Natural killer cell (primary cell): ENCODE results near the gene ESYT2. TPM values are rescaled to one million over a fixed set of nuclear protein-coding genes. Genes with fewer than 3 reads are reported as not detected.
A peak's percentile ranks its signal among the peaks of the same experiment; 100 is the strongest.

Experiments used
- ATAC-seq, 3 donors: fragments of 150-1000 bp in 2 of 3; fragments of 200-7000 bp in 1 of 3; cut with Tn5 transposase; 1 replicate in 1 of 3; 2 replicates in 2 of 3; pipeline ENCODE4 v1.10.0; 2021; ENCODE audit warnings: mild to moderate bottlenecking in 2 of 3, moderate library complexity in 2 of 3
- DNase-seq, 2 donors: peaks; one replicate each; pipeline versions ENCODE4 v3.0.0 to v3.0.0-alpha.2; 2013 to 2021; ENCODE audit warnings: mixed read lengths in 1 of 2
- H3K27ac ChIP-seq: one replicate; pipeline ENCODE4 v1.5.1; 2013; ENCODE audit warnings: mild to moderate bottlenecking, low read length
- H3K27me3 ChIP-seq: one replicate; pipeline ENCODE4 v1.6.1; 2013; ENCODE audit warnings: low read length; ENCODE audit not compliant: control insufficient read depth, insufficient read depth
- H3K36me3 ChIP-seq: one replicate; pipeline ENCODE4 v1.6.1; 2013; ENCODE audit warnings: low read length; ENCODE audit not compliant: control insufficient read depth, insufficient read depth
- H3K4me1 ChIP-seq: one replicate; pipeline ENCODE4 v1.6.1; 2013; ENCODE audit warnings: low read length; ENCODE audit not compliant: control insufficient read depth, insufficient read depth
- H3K4me3 ChIP-seq: one replicate; pipeline ENCODE4 v1.5.1; 2013; ENCODE audit warnings: low read length
- H3K9me3 ChIP-seq: one replicate; pipeline ENCODE4 v1.6.1; 2013; ENCODE audit warnings: low read length; ENCODE audit not compliant: control insufficient read depth, insufficient read depth
- H3K27ac Mint-ChIP-seq, 2 donors: one replicate each; pipeline ENCODE4 v1.8.0; 2022; ENCODE audit warnings: mild to moderate bottlenecking in 2 of 2, mixed read lengths in 2 of 2, moderate library complexity in 1 of 2
- H3K27me3 Mint-ChIP-seq, 2 donors: one replicate each; pipeline ENCODE4 v1.8.0; 2022; ENCODE audit warnings: low read depth in 2 of 2, mixed read lengths in 2 of 2
- H3K36me3 Mint-ChIP-seq: one replicate; pipeline ENCODE4 v1.8.0; 2022; ENCODE audit warnings: mixed read lengths
- H3K4me1 Mint-ChIP-seq, 2 donors: one replicate each; pipeline ENCODE4 v1.8.0; 2022; ENCODE audit warnings: mixed read lengths in 2 of 2
- H3K4me3 Mint-ChIP-seq: one replicate; pipeline ENCODE4 v1.8.0; 2022; ENCODE audit warnings: mild to moderate bottlenecking, moderate library complexity, mixed read lengths
- H3K9me3 Mint-ChIP-seq, 2 donors: one replicate each; pipeline ENCODE4 v1.8.0; 2022; ENCODE audit warnings: mixed read lengths in 2 of 2
- CTCF ChIP-seq: fragments of 200-600 bp; IDR thresholded peaks from one replicate; pipeline ENCODE4 v1.8.0; 2022; ENCODE audit warnings: antibody characterized with exemption
- WGBS: methylation state at CpG from one replicate; pipeline ENCODE4 v1.1.7; 2013; ENCODE audit warnings: missing lambda C conversion rate; ENCODE audit not compliant: insufficient coverage; 5-methylcytosine and 5-hydroxymethylcytosine counted together
- intact Hi-C: fragments of 100-400 bp; cut with micrococcal nuclease; formaldehyde crosslinking; loops from one replicate; pipeline ENCODE4 v1.14.2; 2022
- total RNA-seq, 4 donors: library from RNA; stranded (reverse); fragments of 120-200 nt in 1 of 4; gene quantifications; one replicate each; pipeline versions ENCODE4 v1.2.3 to v1.2.4, GENCODE V29; 2013 to 2022

The ESYT2 gene
- total RNA-seq, 3 donors from 2014 or later (not counting 1 experiment from before 2014, with no cell fraction given): 137 to 163 (median 160) TPM

- peaks cover 12% of the 10 kb centered on the region for H3K36me3 Mint-ChIP-seq
- H3K4me1 ChIP-seq: peaks cover 40% of the 10 kb centered on the region
These were observed 932 bp downstream of the ESYT2 start for GRCh38 chr7:158828133-158829020.

GRCh38 chr7:158827411-158828132 lies 1.7 kb downstream of the ESYT2 start:
- no peak for TF ChIP-seq CTCF
- H3K36me3 Mint-ChIP-seq: peaks cover 12% of the 10 kb centered on the region
- Histone ChIP-seq H3K4me3 (peak overlapping the region; percentile 67), H3K9me3 (no peaks in the 10 kb centered on the region), H3K27me3 (no peaks in the 10 kb centered on the region), H3K36me3 (no peaks in the 10 kb centered on the region), H3K27ac (peak overlapping the region; percentile 84), H3K4me1 (peaks cover 49% of the 10 kb centered on the region)
- no peaks in the 10 kb centered on the region for H3K27me3 Mint-ChIP-seq
- no peak for ATAC-seq
- whole genome bisulfite sequencing: 9% methylated on average over 11 of the region's 13 CpGs
- peak overlapping the region; percentile 82 to 92 for H3K27ac Mint-ChIP-seq
- H3K4me3 Mint-ChIP-seq: peak overlapping the region; percentile 97
- H3K9me3 Mint-ChIP-seq: no peaks in the 10 kb centered on the region
- peak in 1 of 2 donors; percentile 66 for DNase-seq
- intact Hi-C loops: loop anchor here (2.0 to 5.0 kb wide), 2 partner anchors 35 to 149 kb away; no protein-coding TSS in a partner anchor
- peaks cover 49 to 52% of the 10 kb centered on the region in 2 donors for H3K4me1 Mint-ChIP-seq

More at GRCh38 chr7:158828133-158829020, 932 bp downstream of the ESYT2 start:
- peak overlapping the region; percentile 67 for H3K4me3 ChIP-seq
- no peak for TF ChIP-seq CTCF
- Mint-ChIP-seq H3K27me3 (no peaks in the 10 kb centered on the region), H3K4me3 (peak overlapping the region; percentile 97), H3K9me3 (no peaks in the 10 kb centered on the region), H3K4me1 (peaks cover 48 to 52% of the 10 kb centered on the region in 2 donors), H3K27ac (peak overlapping the region; percentile 82 to 92)
- H3K27ac ChIP-seq: peak overlapping the region; percentile 84
- H3K9me3 ChIP-seq: no peaks in the 10 kb centered on the region
- WGBS: under 1% methylated on average over 82 of the region's 82 CpGs
- intact Hi-C loops: loop anchor here (1.0 to 5.0 kb wide), 3 partner anchors 10 to 148 kb away; no protein-coding TSS in a partner anchor
- no peaks in the 10 kb centered on the region for H3K27me3 ChIP-seq
- no peaks in the 10 kb centered on the region for H3K36me3 ChIP-seq
- DNase-seq (peak in 1 of 2 donors; percentile 64), ATAC-seq (no peak)

GRCh38 chr7:158825628-158826289 lies 3.5 kb downstream of the ESYT2 start:
- peaks cover 12% of the 10 kb centered on the region for H3K36me3 Mint-ChIP-seq
- H3K27me3 Mint-ChIP-seq: no peaks in the 10 kb centered on the region
- intact Hi-C loops: loop anchor here (5.0 kb wide), 1 partner anchor 33 kb away; no protein-coding TSS in a partner anchor
- peak overlapping the region; percentile 97 for H3K4me3 Mint-ChIP-seq
- H3K4me3 ChIP-seq: no peak overlapping the region
- H3K27me3 ChIP-seq: no peaks in the 10 kb centered on the region
- H3K9me3 Mint-ChIP-seq: no peaks in the 10 kb centered on the region
- H3K9me3 ChIP-seq: no peaks in the 10 kb centered on the region
- no peaks in the 10 kb centered on the region for H3K36me3 ChIP-seq
- H3K4me1 Mint-ChIP-seq: peaks cover 51 to 58% of the 10 kb centered on the region in 2 donors
- no peak for ATAC-seq
- peaks cover 60% of the 10 kb centered on the region for H3K4me1 ChIP-seq
- WGBS: 50% methylated on average over 2 of the region's 8 CpGs
- no peak overlapping the region for H3K27ac ChIP-seq
- no peak for DNase-seq
- peak overlapping the region in 1 of 2 donors; percentile 74 for H3K27ac Mint-ChIP-seq
- TF ChIP-seq CTCF: no peak
